SKM-1 (cell line): ENCODE data around the gene AAK1.

Experiments
- DNase-seq: peaks from one replicate; lab custom pipeline; 2025; ENCODE audit not compliant: unreplicated experiment; lab: John Stamatoyannopoulos, UW

The AAK1 gene

DNA sequence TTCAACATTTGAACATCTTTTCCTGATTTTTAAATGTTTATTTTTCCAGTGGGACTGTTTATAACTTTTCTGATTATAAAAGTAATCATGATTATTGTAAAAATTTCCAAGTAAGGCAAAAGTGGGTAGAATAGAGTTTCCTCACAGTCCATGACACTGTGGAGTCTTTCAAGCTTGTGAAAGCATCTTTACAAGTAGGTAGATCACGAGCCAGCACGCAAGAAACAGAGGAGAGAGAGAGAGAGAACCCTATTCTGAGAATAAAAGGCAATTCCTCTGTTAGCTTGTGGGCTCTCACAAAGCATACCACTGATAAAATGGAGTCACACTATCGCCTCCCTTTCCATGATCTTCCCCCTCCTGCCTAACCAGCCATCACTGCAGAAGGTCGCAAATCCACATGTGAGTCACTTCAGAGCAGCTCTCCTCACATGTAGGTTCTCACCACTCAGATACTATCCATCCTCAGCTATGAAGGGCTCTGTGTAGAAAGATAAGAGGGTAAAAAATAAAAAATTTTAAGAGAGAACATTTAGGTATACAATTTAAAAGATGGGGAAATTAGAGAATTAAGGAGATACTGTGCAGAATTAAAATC lies 40.3 kb downstream of the AAK1 start:
- DNase-seq, result no peak

DNA sequence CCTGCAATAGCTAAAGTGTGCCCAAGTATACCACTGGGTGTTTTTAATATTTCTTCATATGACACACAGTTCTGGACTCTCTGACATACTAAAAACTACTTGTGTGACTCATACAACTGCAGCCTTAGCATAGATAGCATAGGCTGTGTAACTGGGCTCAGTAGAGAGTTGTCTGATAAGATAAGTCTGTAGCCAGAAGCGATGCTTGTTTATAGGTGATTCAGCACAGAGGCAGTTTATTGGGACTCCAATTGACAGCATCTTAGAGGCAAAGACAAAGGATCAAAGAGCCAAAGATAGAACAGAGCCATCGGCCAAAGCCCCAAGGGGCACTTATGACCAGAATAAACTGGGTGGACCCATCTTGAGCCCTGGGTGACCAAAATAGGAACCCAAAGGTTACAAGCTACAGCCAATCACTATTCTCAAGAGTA lies 42.3 kb downstream of the AAK1 start:
- DNase-seq, result no peak

GRCh38 chr2:69600425-69600824 lies 43.1 kb downstream of the AAK1 start:
- DNase-seq, result no peak

DNA sequence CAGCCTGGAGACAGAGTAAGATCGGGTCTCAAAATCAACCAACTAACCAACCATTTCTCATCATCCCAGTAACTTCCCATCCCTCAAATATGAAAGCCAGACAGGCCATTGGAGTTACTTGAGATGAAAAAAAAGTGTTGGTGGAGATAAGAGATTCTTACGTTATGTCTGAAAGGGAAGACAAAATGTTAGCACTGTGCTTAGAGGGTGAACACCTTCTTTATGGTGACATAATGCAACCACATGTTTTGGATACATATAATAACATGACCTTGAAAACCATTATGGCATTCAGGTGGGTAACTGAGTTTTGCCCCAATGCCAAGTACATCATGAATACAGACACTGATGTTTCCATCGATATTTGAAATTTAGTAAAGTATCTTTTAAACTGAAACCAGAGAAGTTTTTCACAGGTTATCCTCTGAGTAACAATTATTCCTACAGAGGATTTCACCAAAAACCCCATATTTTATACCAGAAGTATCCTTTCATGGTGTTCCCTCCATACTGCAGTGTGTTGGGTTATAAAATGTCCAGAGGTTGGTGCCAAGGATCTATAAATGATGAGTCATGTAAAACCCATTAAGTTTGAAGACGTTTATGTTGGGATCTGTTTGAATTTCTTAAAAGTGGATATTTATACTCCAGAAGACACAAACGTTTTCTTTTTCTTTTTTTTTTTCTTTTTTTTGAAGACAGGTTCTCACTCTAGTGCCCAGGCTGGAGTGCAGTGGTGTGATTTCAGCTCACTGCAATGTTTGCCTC lies 45.5 kb downstream of the AAK1 start:
- DNase-seq, result no peak

GRCh38 chr2:69597105-69597504 lies 46.4 kb downstream of the AAK1 start:
- DNase-seq, result no peak

GRCh38 chr2:69594341-69594740 lies 49.2 kb downstream of the AAK1 start:
- no peak for DNase-seq

DNA sequence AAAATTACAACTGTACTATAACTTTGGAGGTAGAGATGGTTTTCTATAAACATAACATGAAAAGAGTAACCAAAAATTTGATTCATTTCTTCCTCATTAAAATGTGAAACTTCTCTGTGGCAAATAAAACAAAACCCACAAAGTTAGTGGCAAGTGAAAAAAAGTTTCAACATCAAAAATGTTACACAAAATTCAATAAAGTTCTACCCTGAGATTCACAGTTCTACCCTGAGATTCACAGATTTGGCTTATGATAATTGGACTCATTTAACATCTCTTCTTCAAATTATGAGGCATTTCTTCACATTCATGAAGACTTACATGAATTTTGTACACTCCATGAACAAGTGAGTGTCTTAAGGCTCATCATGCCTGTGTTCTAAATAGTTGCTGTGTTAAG lies 51.0 kb downstream of the AAK1 start:
- DNase-seq, result no peak

- DNase-seq, result no peak
Measured at GRCh38 chr2:69589973-69590652, 53.4 kb downstream of the AAK1 start.

GRCh38 chr2:69588945-69589344 lies 54.6 kb downstream of the AAK1 start:
- DNase-seq, result no peak

DNA sequence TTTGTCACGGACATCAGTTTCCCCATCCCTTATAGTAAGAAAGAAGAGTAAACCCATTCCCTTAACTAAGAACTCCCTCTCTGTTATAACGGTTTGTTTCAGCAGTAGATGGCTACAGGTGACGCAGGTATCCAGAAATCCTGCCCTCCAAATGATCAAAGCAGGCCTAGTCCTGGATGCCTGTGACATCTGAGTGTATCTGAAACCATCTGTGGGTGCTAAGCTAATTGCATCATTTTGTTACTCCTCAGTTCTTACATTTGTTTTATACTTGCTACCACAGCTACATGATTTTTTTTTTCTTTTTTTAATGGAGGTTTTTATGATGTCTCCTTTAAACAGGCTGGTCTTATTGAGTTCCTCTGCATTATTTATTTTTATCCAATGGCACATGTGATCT lies 55.1 kb downstream of the AAK1 start:
- DNase-seq, result no peak

- no peak for DNase-seq
Measured at GRCh38 chr2:69585855-69586555, 57.5 kb downstream of the AAK1 start.

- DNase-seq, result no peak
Measured at GRCh38 chr2:69584127-69584889, 59.2 kb downstream of the AAK1 start.

GRCh38 chr2:69583321-69583833 lies 60.2 kb downstream of the AAK1 start:
- DNase-seq, result no peak

- no peak for DNase-seq
Measured at GRCh38 chr2:69582582-69583176, 60.9 kb downstream of the AAK1 start.

DNA sequence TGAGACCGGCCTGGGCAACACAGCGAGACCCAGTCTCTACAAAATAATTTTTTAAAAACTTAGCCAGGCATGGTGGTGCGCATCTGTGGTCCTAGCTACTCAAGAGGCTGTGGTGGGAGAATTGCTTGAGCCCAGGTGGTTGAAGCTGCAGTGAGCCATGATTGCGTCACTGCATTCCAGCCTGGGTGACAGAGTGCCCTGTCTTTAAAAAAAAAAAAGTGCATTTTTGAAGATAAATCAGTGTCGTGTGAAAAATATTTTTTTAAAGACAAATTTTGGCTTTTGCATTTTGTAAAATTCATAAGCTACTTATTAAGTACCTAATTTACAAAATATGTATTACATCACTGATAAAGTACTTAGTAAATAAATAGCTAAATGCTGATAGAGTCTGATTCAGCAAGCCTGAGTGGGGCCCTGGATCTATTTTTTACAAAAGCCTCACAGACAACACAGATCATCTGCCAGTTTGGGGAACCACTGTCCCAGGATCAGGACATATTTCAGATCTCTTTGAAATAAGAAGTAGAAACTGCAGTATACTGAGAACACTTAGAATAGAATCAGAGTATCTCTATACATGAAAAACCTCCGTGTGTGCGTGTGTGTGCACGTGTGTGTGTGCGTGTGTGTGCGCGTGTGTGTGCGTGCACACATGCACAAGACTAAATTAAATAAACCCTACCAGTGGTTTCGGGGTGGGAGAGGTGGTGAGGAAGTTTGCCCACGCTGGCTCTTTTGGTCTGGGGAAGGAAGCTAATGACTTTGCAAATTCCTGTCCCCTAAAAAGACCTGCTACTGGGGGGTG lies 61.6 kb downstream of the AAK1 start:
- DNase-seq, result peak; percentile 37

- no peak for DNase-seq
Measured at GRCh38 chr2:69580486-69580885, 63.1 kb downstream of the AAK1 start.

DNA sequence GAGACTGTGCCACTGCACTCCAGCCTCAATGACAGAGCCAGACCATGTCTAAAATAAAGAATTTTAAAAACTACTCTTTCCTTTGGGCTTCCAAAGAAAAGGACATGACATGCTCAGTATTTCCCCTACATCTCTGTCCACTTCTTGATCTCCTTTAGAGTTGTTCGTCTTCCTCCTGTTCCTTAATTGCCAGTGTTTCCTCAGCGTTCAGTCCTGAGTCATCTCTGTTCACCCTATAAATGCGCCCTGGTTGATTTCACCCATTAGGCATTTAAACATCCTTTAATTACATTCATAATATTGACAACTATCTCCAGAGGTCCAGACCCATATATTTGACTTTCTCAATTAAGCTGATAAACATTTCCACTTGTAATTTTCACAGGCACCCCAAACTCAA lies 64.0 kb downstream of the AAK1 start:
- DNase-seq, result no peak

DNA sequence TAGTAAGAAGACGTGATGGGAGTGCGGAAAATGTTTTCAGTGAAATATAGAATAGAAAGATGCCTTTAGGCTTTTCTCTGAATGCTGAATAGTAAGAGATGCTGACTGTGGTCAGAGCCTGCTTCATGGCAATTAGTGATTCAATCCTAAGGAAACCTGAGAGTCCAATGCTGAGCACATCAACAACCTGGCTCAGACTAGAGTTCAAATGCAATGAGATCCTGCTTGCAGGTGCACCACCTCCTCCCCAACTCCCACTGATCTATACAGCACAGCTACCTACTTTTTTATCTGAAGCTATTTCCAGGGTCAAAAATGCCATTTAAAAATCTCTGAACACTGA lies 65.4 kb downstream of the AAK1 start:
- no peak for DNase-seq

DNA sequence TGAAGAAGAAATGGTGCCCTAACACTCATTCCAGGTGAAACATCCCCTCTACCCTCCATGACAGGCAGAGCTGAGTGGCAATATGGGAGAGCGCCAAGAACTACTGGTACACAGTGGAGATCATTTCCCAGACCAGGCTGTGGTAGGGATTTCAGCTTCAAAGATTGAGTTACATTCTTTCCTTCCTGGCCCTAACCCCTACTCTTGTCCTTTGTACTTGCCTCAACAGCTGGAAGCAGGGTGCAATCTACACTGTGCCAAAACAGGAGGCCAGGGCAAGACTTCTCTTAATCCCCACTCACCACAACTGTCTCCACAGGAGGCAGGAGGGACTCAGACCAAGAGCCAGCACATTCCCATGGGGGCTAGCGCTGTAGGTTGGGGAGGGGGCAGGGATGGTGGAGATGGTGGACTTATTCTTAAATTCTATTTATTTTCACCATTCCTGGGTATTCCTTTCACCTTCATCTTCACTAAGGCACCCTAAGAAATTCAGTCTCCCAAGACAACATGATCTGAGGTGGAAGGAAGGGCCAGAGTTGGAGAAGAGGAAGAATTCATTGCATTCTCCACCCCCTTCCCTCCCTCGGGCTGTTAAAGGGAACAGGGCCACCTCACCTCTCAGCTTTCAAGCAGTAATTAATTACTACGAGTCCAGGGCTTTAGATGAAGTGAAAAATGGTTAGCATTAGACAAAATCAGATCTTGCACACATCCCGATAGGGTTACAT lies 65.9 kb downstream of the AAK1 start:
- no peak for DNase-seq
